HepG2 (cell line): ENCODE results near the gene ST3GAL2. TPM values are rescaled to one million over a fixed set of nuclear protein-coding genes. Genes with fewer than 3 reads are reported as not detected.
A peak's percentile ranks its signal among the peaks of the same experiment; 100 is the strongest.

Source experiments
- ARHGAP35 ChIP-seq: sonication (generic); formaldehyde crosslinking; IDR thresholded peaks from 2 replicates; pipeline ENCODE4 v1.9.0; 2022; ENCODE audit warnings: mild to moderate bottlenecking, inconsistent platforms, moderate library complexity, missing genetic modification reagents, borderline replicate concordance
- ESRRA ChIP-seq: sonication (generic); formaldehyde crosslinking; IDR thresholded peaks from 2 replicates; pipeline ENCODE4 v1.5.1; 2020; ENCODE audit warnings: mild to moderate bottlenecking, low read depth, missing genetic modification reagents
- GZF1 ChIP-seq: sonication (generic); formaldehyde crosslinking; IDR thresholded peaks from 2 replicates; pipeline ENCODE4 v1.5.1; 2020; ENCODE audit warnings: mild to moderate bottlenecking, missing genetic modification reagents
- HNF1B ChIP-seq: sonication (generic); formaldehyde crosslinking; IDR thresholded peaks from 2 replicates; pipeline ENCODE4 v1.5.1; 2020; ENCODE audit warnings: mild to moderate bottlenecking, moderate library complexity, missing genetic modification reagents
- HNRNPUL1 ChIP-seq: fragments of 200-400 bp; formaldehyde crosslinking; IDR thresholded peaks from 2 replicates; pipeline ENCODE4 v1.6.1; 2017; ENCODE audit warnings: low read depth, mild to moderate bottlenecking, low read length, moderate library complexity
- JUND ChIP-seq: sonication (generic); formaldehyde crosslinking; IDR thresholded peaks from 2 replicates; pipeline ENCODE4 v1.8.0; 2022; ENCODE audit warnings: mild to moderate bottlenecking, missing genetic modification reagents
- KLF11 ChIP-seq: IDR thresholded peaks from 2 replicates; pipeline ENCODE4 v1.6.1; 2016; ENCODE audit warnings: missing compliant biosample characterization
- MAFG ChIP-seq: sonication (generic); formaldehyde crosslinking; IDR thresholded peaks from 2 replicates; pipeline ENCODE4 v1.5.1; 2020; ENCODE audit warnings: mild to moderate bottlenecking, missing genetic modification reagents
- MTERF4 ChIP-seq: sonication (generic); formaldehyde crosslinking; IDR thresholded peaks from 2 replicates; pipeline ENCODE4 v1.8.0; 2023; ENCODE audit warnings: mild to moderate bottlenecking, missing genetic modification reagents
- NCOA5 ChIP-seq: sonication (generic); formaldehyde crosslinking; IDR thresholded peaks from 2 replicates; pipeline ENCODE4 v1.4.0; 2020; ENCODE audit warnings: missing genetic modification reagents
- NFATC3 ChIP-seq: sonication (generic); formaldehyde crosslinking; IDR thresholded peaks from 2 replicates; pipeline ENCODE4 v1.5.1; 2020; ENCODE audit warnings: mild to moderate bottlenecking, missing genetic modification reagents
- NFE2L2 ChIP-seq: fragments of 150-350 bp; IDR thresholded peaks from 2 replicates; pipeline ENCODE4 v1.6.1; 2014; ENCODE audit warnings: low read length
- NFYB ChIP-seq: sonication (generic); formaldehyde crosslinking; IDR thresholded peaks from 2 replicates; pipeline ENCODE4 v1.4.0; 2020; ENCODE audit warnings: missing genetic modification reagents
- PHF21A ChIP-seq: sonication (generic); formaldehyde crosslinking; IDR thresholded peaks from 2 replicates; pipeline ENCODE4 v1.5.0; 2020; ENCODE audit warnings: mild to moderate bottlenecking, missing genetic modification reagents
- RBM39 ChIP-seq: fragments of 200-400 bp; formaldehyde crosslinking; IDR thresholded peaks from one replicate; pipeline ENCODE4 v1.6.1; 2018; ENCODE audit warnings: antibody characterized with exemption, mild to moderate bottlenecking, low read depth, low read length; ENCODE audit not compliant: poor library complexity, severe bottlenecking
- RFX1 ChIP-seq: fragments of 450-650 bp; IDR thresholded peaks from 2 replicates; pipeline ENCODE4 v1.6.1; 2017
- RFX3 ChIP-seq: IDR thresholded peaks from 2 replicates; pipeline ENCODE4 v1.6.1; 2016; ENCODE audit warnings: missing biosample characterization, missing genetic modification reagents
- TFDP2 ChIP-seq: sonication (generic); formaldehyde crosslinking; IDR thresholded peaks from 2 replicates; pipeline ENCODE4 v1.4.0; 2020; ENCODE audit warnings: missing genetic modification reagents
- ZIK1 ChIP-seq: sonication (generic); formaldehyde crosslinking; IDR thresholded peaks from 2 replicates; pipeline ENCODE4 v1.5.0; 2020; ENCODE audit warnings: mild to moderate bottlenecking, low read depth, missing genetic modification reagents, borderline replicate concordance
- ZNF260 ChIP-seq: sonication (generic); formaldehyde crosslinking; IDR thresholded peaks from 2 replicates; pipeline ENCODE4 v1.4.0; 2020; ENCODE audit warnings: missing genetic modification reagents, low read depth, mild to moderate bottlenecking, borderline replicate concordance
- ZNF3 ChIP-seq: IDR thresholded peaks from 2 replicates; pipeline ENCODE4 v1.7.0; 2017; ENCODE audit warnings: inconsistent platforms
- ZNF331 ChIP-seq: sonication (generic); formaldehyde crosslinking; IDR thresholded peaks from 2 replicates; pipeline ENCODE4 v1.4.0; 2020; ENCODE audit warnings: missing genetic modification reagents
- ZNF350 ChIP-seq: sonication (generic); formaldehyde crosslinking; IDR thresholded peaks from 2 replicates; pipeline ENCODE4 v1.4.0; 2020; ENCODE audit warnings: mild to moderate bottlenecking, low read depth, missing genetic modification reagents, borderline replicate concordance
- ZNF432 ChIP-seq: sonication (generic); formaldehyde crosslinking; IDR thresholded peaks from 2 replicates; pipeline ENCODE4 v1.5.0; 2020; ENCODE audit warnings: missing genetic modification reagents, mild to moderate bottlenecking, borderline replicate concordance
- ZNF749 ChIP-seq: sonication (generic); formaldehyde crosslinking; IDR thresholded peaks from 2 replicates; pipeline ENCODE4 v1.8.0; 2022; ENCODE audit warnings: mild to moderate bottlenecking, missing genetic modification reagents, moderate library complexity, borderline replicate concordance
- ZNF83 ChIP-seq: sonication (generic); formaldehyde crosslinking; IDR thresholded peaks from 2 replicates; pipeline ENCODE4 v1.4.0; 2020; ENCODE audit warnings: missing genetic modification reagents, mild to moderate bottlenecking, borderline replicate concordance
- ZSCAN12 ChIP-seq: sonication (generic); formaldehyde crosslinking; IDR thresholded peaks from 2 replicates; pipeline ENCODE4 v1.9.0; 2021; ENCODE audit warnings: mild to moderate bottlenecking, missing genetic modification reagents
- polyA plus RNA-seq, 8 experiments: library from polyadenylated mRNA; depleted of rRNA in 3 of 8; stranded (reverse) in 7 of 8; unstranded in 1 of 8; fragments of >200 nt; fragmentation: Illumina TruSeq in 4 of 8; extraction: Trizol in 4 of 8; gene quantifications; 2 replicates each; pipeline versions ENCODE4 v1.2.1 to v1.2.3, GENCODE V29; 2011 to 2016; ENCODE audit warnings: low read depth in 4 of 8, missing spikeins in 1 of 8, mixed read lengths in 1 of 8; ENCODE audit not compliant: insufficient read depth in 1 of 8
- total RNA-seq, 5 experiments: library from RNA; depleted of rRNA; stranded (reverse); fragments of >200 nt; fragmentation: Illumina TruSeq; extraction: Trizol; gene quantifications; 2 replicates each; pipeline ENCODE4 v1.2.3, GENCODE V29; 2016; ENCODE audit warnings: low read depth in 1 of 5

Gene ST3GAL2
- total and polyA plus RNA-seq, 2 of the 13 experiments (the other 11 are each of a cell fraction or from before 2014, with no cell fraction given) = 16.3 to 24.9 TPM

GRCh38 chr16:70438969-70439862 is at the start of gene ST3GAL2 (continued):
- 0 out of 2 replicates have a peak, but pooled peaks have one; percentile 12 for TF ChIP-seq MAFG (CRISPR knock-in tag)
- no peak for TF ChIP-seq HNRNPUL1
- TF ChIP-seq KLF11 (CRISPR knock-in tag) = no peak
- TF ChIP-seq ZIK1 (CRISPR knock-in tag) = peak; percentile 77
- TF ChIP-seq ESRRA = peak; percentile 64; the same call in 1 of the 2 replicates
- no peak for TF ChIP-seq GZF1 (CRISPR knock-in tag)
- no peak for TF ChIP-seq RFX1
- peak; percentile 92 for TF ChIP-seq HNF1B (CRISPR knock-in tag)
- 0 out of 2 replicates have a peak, but pooled peaks have one; percentile 20 for TF ChIP-seq PHF21A (CRISPR knock-in tag)
- 0 out of 2 replicates have a peak, but pooled peaks have one; percentile 32 for TF ChIP-seq TFDP2 (CRISPR knock-in tag)
- TF ChIP-seq ARHGAP35 (CRISPR knock-in tag) = peak; percentile 79
- no peak for TF ChIP-seq NFYB
- TF ChIP-seq RBM39 = peak; percentile 93
- peak; percentile 67; the same call in 1 of the 2 replicates for TF ChIP-seq ZNF350 (CRISPR knock-in tag)
- TF ChIP-seq ZSCAN12 (CRISPR knock-in tag) = no peak
- TF ChIP-seq JUND (CRISPR knock-in tag) = no peak; the same call in 1 of the 2 replicates
- 0 out of 2 replicates have a peak, but pooled peaks have one; percentile 30 for TF ChIP-seq ZNF331 (CRISPR knock-in tag)
- no peak for TF ChIP-seq NFE2L2
- no peak for TF ChIP-seq NCOA5 (CRISPR knock-in tag)
- TF ChIP-seq ZNF749 (CRISPR knock-in tag) = peak; percentile 42; the same call in 1 of the 2 replicates
- no peak for TF ChIP-seq ZNF432 (CRISPR knock-in tag)
- TF ChIP-seq ZNF83 (CRISPR knock-in tag) = peak; percentile 35; the same call in 1 of the 2 replicates
- TF ChIP-seq MTERF4 (CRISPR knock-in tag) = peak; percentile 68; the same call in 1 of the 2 replicates
- TF ChIP-seq ZNF3 (CRISPR knock-in tag) = no peak
- TF ChIP-seq NFATC3 (CRISPR knock-in tag) = no peak
- TF ChIP-seq RFX3 = peak; percentile 51; the same call in 1 of the 2 replicates
- TF ChIP-seq ZNF260 (CRISPR knock-in tag) = no peak
